ENCODE results near the gene ZSCAN5A.
"Not testable (repeated sequence)": the region's sequence is repeated elsewhere in the genome, so short reads cannot be mapped to it uniquely, and the experiment has no call there.

The ZSCAN5A gene

DNA sequence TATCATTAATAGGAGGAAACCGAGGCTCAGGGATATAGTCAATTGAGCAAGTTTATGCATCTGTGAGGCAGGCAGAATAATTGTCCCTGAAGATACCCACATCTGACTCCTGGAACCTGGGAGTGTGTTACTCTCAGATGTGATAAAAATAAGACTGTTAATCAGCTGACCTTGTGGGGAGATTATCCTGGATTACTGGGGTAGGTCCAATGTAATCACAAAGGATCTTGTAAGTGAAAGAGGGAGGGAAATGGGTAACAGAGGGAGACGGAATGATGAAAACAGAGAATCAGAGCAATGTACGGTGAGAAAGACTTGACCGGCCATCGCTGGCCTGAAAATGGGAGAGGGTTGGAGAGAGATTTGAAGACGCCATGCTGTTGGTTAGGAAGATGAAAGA is 45.3 kb downstream of the ZSCAN5A start:
- no peak for DNase-seq

DNA sequence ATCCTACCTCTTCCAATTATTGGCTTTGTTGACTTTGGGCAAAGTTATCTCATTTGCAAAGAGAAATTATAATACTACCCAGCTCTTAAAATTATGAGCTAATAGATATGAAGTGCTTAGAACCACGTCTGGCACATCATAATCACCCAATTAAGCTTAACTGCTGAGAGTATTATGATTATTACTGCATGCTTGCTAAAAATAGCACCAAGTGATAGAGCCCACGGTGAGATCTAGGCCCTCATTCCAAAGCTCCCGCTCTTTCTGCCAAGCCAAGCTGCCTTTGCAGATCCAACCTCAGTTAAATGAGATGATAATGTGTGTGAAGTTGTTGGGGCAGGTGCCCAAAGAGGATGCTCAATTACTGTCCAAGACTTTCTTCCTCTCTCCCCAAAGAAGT is 48.6 kb downstream of the ZSCAN5A start:
- no peak for DNase-seq

DNA sequence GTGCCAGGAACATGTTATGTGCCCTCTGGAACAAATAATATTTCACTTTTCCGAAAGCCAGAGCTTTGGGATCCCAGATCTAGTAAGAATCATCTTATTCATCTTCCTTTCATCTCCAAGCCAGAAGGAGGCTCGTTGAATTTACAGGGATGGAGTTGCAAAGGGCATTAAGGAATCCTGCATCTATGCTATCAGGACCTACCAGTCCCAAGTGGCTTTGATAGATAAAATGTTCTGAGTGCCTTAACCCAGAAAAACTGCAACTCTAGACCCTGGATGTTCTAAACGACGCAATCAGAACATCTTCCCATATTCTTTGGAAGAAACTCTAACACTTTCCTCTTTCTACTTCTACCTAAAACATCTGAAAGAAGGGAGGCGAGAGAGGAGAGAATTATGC is 51.3 kb downstream of the ZSCAN5A start:
- DNase-seq, result no peak

DNA sequence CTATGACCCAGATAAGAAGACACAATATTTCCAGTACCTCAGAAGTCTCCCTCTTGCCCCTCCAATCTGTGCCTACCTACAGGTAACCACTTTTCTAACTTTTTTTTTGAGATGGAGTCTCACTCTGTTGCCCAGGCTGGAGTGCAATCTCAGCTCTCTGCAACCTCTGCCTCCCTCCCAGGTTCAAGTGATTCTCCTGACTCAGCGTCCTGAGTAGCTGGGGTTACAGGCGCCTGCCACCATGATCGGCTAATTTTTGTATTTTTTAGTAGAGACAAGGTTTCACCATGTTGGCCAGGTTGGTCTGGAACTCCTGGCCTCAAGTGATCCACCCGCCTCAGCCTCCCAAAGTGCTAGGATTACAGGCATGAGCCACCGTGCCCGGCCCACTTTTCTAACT is 52.7 kb downstream of the ZSCAN5A start:
- not testable (repeated sequence) for DNase-seq

DNA sequence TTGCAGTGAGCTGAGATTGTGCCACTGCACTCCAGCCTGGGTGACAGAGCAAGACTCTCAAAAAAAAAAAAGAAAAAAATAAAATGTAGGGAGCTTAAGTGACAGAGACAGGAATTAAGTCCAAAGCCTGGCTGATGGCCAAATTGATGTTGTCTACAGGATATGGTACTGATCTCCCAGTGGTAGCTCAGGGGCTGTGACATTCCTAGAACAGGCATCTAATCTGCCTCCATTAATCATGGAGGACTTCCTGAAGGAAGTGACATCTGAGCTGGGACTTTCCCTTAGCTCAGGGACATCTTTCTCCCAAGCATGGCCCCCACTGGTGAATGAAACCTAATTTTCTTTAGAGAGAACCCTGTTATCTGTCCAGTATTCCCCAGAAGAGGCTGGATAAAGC is 53.5 kb downstream of the ZSCAN5A start:
- DNase-seq, result no peak

DNA sequence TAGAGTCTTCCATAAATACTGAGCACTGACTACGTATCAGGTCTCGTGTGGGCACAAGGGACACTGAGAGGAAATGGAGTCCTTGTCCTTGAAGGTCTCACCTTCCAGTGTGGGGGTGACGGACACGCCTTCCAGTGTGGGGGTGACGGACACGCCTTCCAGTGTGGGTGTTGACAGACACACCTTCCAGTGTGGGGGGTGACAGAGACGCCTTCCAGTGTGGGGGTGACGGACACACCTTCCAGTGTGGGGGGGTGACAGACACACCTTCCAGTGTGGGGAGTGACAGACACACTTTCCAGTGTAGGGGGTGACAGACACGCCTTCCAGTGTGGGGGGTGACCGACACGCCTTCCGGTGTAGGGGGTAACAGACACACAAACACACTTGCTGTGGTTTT is 56.4 kb downstream of the ZSCAN5A start:
- no peak for DNase-seq

DNA sequence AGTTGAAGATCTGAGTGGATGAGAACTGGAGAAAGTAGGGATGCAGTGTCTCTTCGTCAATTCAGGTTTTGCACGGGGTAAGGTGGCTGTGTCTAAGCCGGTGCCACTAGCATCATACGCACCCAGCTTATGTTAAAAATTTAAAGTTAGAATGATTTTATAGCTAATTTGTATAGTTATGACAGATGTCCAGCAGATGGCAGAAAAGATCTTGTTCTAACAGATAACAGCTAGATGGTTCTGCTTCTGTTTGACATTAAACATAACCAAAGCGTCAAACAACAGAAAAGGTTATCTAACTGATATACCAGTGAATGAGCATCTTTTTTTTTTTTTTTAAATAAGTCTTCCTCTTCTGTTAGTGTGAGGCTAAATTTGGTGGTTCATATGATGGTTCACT is 60.9 kb downstream of the ZSCAN5A start:
- no peak for DNase-seq

DNA sequence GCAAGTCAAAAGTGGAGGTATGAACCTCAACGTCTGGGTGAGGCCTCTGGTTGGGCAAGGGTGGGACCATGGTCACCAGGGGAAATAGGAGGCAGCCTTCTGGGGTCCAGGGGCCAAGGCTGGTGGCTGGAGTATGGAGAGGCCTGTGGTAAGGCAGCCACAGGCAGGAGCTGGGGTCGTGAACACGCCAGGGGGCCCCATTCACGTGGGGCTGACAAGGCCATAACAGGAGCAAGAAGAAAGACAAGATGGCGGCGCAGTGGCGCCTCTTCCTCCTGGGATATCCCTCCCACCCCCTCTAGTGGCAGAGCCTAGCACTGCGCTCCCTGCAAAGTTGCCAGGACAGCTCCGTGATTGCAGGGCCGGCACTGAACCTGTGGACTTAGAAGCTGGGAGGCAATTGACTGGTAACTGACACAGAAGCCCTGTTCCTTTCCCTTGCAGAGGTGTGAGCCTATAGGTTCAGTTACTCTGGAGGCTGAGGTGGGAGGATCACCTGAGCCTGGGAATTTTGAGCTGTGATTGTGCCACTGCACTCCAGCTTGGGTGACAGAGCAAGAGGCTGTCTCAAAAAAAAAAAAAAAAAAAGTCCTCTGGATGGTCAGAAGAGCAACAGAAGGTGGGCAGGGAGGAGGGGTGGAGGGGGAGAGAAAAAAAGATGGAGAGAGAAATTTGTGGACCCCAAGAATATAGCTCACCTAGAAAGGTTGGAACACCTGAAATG is 61.8 kb downstream of the ZSCAN5A start:
- no peak for DNase-seq

DNA sequence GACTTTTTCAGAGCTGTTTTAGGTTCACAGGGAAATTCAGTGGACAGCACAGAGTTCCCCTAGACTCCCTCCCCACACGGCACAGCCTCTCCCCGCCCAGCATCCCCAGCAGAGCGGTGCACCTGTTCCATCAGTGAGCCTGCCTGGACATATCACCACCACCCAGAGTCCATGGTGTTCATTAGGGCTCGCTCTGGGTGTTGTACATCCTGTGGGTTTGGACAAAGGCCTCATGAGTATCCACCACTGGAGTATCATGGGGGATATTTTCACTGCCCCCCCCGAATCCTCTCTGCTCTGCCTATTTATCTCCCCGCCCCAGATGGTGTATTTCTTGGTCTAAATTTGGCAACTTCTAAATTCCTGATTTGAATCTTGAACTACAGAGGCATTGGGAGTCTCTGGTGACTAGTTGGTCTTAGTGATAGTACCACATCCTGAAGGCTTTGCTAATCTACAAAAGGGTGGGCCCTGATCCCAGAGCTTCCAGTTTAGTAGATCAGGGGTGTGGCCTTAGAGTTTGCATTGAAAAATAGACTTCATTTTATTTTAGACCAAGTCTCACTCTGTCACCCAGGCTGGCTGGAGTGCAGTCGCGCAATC is 65.8 kb downstream of the ZSCAN5A start:
- DNase-seq, result not testable (repeated sequence)

DNA sequence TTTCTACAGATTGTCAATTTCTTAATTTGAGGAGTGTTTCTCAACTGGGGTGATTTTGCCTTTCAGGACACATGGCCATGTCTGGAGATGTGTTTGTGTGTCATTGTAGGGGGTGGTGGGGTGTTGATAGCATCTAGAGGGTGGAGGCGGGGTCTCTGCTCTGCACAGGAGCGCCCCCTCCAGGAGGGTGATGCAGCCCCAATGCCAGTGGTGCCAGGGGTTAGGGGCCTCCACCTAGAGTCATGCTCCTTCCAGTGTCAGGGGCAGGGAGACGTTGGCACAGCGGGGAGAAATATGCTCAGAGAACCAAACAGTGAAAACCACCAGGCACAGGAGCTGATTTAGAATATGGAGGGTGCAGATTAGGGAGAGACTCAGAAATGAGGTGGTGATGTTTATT is 68.9 kb downstream of the ZSCAN5A start:
- DNase-seq, result not testable (repeated sequence)

DNA sequence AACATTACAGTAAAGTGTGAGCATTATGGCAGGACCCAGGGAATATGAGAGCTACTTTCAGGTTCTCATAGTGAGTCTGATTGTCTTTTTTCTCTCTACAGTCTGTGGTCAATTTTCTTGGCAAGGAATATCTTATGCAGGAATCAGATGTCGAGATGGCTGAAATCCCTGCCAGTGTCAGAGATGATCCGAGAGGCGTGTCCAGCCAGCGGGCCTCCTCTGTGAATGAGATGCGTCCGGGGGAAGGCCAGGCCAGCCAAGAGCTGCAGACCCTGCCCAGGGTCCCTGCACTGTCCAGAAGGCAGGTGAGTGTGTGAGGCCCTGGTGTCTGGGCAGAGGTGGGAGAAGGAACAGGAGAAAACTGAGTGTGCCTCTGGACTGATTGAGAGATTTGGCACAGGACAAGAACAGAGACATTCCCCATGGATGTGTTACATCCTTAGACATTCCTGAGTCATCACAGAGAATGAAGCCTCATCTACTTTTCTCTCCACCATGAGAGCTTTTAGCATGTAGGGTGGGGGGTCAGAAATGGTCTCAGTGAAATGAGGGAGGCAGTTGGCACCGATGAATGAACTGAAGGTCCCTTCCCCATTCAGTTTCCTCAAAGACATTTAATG is 69.4 kb downstream of the ZSCAN5A start:
- no peak for DNase-seq

DNA sequence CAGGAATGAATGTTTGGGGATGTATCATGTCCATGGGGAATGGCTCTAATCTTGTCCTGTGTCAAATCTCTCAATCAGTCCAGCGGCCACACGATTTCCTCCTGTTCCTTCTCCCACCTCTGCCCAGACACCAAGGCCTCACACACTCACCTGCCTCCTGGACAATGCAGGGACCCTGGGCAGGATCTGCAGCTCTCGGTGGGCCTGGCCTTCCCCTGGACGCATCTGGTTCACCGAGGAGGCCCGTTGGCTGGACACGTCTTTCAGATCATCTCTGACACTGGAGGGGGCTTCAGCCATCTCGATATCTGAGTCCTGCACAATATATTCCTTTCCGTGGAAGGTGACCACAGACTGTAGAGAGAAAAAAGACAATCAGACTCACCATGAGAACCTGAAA is 91.2 kb downstream of the ZSCAN5A start:
- no peak for DNase-seq

DNA sequence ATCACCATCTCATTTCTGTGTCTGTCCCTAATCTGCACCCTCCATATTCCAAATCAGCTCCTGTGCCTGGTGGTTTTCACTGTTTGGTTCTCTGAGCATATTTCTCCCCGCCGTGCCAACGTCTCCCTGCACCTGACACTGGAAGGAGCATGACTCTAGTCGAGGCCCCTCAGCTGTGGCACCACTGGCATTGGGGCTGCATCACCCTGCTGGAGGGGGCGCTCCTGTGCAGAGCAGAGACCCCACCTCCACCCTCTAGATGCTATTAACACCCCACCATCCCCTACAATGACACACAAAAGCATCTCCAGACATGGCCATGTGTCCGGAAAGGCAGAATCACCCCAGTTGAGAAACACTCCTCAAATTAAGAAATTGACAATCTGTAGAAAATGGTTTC is 91.7 kb downstream of the ZSCAN5A start:
- no peak for DNase-seq

DNA sequence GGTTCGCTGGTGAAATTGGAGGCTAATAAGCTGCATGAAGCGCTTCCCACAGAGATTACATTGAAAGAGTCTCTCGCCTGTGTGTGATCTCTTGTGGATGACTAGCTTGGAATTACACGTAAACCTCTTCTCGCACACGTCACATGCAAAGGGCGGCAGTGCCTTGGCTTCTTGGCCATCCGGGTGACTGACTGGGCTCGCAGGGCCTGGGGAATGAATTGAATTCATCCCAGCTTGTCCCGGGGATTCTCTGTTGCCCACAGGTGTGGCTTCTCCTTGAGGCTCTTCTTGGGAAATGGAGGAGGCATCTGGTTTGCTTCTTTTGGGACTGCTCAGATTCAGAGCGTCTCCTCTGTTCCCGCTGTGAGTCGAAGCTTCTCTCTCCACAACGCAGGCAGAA is 92.8 kb downstream of the ZSCAN5A start:
- DNase-seq, result no peak

DNA sequence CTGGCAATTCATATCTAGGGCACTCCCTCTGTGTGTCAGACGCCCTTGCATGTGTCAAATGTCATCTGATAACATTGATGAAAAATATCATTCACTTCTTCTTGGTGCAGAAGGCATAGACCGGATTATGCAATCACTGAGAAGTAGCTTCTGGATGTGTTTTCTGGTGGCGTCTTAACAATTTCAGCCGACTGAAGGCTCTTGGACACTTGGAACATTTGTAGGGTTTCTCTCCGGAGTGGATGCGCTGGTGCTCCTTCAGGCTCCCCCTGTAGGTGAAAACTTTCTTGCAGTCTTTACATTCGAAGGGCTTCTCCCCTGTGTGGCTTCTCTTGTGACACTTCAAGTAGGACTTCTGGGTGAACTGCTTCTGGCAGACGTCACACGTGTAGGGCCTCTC is 93.2 kb downstream of the ZSCAN5A start:
- DNase-seq, result not testable (repeated sequence)

DNA sequence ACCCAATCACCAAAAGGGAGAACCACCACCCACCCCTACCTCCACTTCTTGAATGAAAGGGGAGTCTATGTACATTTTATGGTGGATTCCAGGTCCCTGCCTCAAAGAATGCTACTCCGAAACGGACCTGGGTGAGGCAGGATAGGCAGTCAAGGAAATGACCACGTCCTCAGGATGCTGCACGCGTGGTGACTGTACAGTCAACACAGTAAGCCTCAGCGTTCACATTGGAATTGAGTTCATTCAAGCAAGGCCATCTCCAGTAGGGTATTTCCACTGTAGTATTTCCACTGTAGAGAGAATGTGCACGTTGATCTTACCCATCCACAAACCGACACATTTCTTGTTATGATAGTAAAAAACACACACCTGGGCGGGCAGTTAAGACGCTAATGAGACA is 95.7 kb downstream of the ZSCAN5A start:
- no peak for DNase-seq

DNA sequence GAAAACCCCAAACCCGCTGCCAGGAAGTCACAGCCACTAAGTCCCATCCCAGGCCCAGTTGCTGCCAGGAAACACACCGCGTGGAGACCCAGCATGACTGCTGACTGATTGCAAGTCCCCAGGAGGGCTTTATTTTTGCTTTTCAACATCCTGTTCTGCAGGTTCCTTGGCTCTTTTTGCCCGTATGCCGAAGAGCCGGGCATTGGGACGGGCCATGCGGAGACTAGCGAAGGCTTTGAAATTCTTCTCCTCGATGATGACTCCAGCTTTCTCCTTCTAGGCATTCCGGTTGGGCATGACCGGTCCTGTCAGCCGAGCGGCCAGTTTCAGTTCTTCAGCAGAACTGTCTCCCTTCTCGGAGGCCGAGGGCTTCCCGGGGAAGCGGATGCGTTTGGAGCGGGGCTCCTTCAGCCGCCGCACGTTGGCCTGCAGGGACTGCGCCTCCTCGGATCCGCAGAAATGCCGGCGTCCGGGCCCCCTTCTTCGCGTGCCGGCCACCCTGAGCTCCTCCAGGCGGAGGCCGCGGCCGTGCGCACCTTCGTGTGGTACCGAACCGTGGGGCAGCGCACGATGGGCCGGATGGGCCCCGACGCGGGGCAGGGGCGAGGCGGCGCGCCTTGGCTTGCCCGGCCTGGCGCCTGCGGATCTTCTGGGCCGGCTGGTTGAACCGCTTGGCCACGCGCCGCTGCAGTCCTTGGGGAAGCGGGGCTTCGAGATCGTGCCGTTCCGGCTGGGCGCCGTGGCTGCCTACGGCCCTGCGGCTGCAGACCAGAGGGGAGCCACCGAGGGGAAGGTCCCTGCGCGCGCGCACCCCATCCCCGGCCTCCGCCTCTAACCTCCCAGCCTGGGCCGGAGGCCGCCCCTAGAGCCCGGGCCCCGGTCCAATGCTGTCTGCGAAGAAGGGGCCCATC is 97.3 kb downstream of the ZSCAN5A start:
- DNase-seq, result no peak

DNA sequence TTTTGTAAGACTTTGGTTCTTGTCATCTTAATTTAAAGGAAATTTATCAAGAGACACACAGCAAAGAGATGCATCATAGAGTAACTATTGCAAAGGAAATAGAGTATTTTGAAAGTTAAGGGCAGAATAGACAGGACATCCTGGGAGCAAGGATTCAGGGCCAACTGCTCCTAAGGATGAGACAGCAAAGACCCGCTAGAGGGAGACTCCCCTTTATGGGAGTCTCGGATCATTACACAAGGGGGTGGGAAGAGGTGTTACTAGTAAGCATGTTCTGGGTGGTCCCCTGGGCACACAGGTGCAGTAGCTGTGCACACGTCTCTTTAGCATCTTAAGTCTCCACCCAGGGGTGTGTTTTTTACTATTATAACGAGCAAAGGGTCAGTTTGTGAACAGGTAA is 102.9 kb downstream of the ZSCAN5A start:
- no peak for DNase-seq

DNA sequence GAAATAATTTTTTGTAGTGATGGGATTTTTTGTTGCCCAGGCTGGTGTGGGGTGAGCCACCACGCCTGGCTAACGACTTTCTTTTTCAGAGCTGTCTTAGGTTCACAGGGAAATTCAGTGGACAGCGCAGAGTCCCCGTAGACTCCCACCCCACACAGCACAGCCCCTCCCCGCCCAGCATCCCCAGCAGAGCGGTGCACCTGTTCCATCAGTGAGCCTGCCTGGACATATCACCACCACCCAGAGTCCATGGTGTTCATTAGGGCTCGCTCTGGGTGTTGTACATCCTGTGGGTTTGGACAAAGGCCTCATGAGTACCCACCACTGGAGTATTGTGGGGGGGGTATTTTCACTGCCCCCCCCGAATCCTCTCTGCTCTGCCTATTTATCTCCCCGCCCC is 104.6 kb downstream of the ZSCAN5A start:
- not testable (repeated sequence) for DNase-seq

DNA sequence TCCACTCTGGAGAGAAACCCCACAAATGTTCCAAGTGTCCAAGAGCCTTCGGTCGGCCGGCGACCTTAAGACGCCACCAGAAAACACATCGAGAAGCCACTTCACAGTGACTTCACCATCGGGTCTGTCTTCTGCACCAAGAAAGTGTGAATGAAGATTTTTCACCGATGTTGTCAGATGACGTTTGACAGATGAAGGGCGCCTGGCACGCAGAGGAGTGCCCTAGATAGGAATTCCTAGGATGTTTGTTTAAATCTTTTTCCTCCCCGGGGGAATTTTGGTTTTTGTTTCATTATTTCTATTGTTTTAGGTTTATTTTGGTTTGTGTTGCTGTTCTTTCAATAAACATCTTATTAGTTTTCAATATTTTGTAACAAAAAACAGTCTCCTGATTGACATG is 105.5 kb downstream of the ZSCAN5A start:
- no peak for DNase-seq

DNA sequence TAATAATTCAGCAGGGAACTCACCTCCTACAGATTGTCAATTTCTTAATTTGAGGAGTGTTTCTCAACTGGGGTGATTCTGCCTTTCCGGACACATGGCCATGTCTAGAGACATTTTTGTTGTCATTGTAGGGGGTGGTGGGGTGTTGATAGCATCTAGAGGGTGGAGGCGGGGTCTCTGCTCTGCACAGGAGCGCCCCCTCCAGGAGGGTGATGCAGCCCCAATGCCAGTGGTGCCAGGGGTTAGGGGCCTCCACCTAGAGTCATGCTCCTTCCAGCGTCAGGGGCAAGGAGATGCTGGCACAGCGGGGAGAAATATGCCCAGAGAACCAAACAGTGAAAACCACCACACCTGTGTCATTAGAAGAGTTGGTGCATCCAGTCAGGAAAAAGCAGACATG is 107.1 kb downstream of the ZSCAN5A start:
- not testable (repeated sequence) for DNase-seq

DNA sequence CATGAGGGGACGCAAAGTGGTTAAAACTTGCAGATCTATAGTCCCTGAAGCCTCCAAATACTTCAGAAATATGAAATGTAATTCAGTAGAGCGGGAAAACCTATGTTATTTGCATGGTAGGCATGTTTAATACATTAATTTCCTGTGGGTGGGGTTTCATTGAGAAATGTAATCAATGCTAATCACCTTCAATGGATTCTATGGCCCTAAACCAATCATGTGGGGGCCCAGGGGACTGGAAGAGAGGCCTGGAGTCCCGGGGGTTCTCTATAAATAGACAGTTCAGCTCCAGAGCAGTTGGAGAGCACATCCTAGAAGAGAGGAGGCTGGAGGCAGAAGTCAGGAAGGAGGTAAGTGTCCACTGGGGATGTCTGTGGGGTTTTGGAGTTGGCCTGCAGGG is 112.7 kb downstream of the ZSCAN5A start, which contains the start of gene ZSCAN5C:
ZSCAN5C (plus strand) TSS at position 301 of the 400 bp plus-strand sequence. CDS start 3,641 bp downstream, outside the sequence.
- no peak for DNase-seq

DNA sequence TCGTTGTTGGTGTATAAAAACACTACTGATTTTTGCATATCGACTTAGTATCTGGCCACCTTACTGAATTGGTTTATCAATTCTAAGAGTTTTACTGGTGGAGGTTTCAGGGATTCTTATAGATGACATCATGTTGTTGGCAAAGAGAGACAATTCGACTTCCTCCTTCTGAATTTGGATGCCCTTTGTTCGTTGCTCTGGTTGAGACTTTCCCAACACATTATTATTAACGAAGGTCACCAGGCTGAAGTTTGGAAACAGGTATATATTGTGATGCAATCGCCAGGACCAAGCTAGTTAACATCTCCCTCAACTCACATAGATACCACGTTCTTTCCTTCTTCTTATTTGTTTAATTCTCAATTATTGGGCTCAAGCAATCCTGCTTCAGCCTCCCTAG is 115.0 kb downstream of the ZSCAN5A start:
- DNase-seq, result no peak
